HG03469 (cell line): ENCODE results near the gene BTBD6.

ENCODE experiments used
- ATAC-seq: cut with Tn5 transposase; IDR thresholded peaks from one replicate; pipeline ENCODE4 v1.9.1; 2021; ENCODE audit warnings: mild to moderate bottlenecking, moderate library complexity, moderate number of reproducible peaks; ENCODE audit not compliant: unreplicated experiment

The BTBD6 gene

GRCh38 chr14:105248368-105249181 lies at the start of gene BTBD6:
BTBD6 (plus strand) TSS chr14:105248533; CDS start chr14:105248712, 179 bp downstream.
- peak; percentile 73 for ATAC-seq

DNA sequence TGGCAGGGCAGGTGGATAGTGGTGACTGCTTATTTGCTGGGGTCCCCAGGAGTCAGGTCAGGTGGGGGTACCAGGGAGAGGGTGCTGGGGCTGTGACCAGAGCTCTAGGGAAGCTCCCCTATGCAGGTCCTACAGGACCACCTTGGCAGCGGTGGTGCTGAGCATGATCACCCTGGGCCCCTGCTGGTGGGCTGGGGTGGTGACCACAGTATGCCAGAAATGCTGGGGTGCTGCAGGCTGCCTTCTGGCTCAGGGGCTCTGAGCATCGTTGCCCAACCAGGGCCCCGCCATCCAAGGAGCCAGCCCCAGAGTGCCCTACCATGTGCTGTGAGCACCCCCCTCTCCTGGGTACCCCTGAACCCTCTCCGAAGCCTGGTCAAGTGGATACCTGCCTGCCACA lies 49.7 kb upstream of the BTBD6 start:
- ATAC-seq: no peak

GRCh38 chr14:105199093-105199492 lies 49.2 kb upstream of the BTBD6 start:
- no peak for ATAC-seq

GRCh38 chr14:105200074-105200473 lies 48.3 kb upstream of the BTBD6 start:
- ATAC-seq: no peak

- no peak for ATAC-seq
Observed at GRCh38 chr14:105200641-105201040, 47.7 kb upstream of the BTBD6 start.

GRCh38 chr14:105201156-105201924 lies 47.0 kb upstream of the BTBD6 start:
- ATAC-seq: no peak

DNA sequence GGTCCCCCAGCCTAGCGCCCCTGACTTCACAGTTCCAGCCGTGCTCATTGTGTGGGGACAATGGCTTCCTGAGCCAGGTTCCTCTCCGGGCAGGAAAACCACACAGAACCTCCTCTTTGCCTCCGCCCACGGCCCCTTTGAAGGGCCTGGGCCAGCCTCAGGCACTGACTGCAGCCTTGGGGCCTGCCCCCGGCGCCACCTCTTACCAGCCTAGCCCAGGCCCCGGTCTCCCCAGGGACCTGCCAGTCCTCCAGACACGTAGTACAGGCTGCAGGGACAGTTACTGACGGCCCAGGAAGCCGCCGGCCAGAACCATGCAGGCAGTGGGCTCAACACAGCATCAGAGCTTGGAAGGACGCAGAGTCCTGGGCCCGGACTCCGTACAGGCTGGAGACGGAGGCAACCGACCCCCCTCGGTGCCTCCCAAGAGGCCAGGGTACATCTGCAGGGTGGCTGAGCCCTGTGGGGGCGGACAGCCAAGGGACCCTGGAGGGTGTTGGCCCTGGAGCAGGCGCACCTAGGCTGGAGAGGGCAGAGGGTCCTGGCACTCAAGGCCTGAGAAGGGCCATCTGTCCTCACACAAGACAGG lies 46.3 kb upstream of the BTBD6 start:
- ATAC-seq: no peak

DNA sequence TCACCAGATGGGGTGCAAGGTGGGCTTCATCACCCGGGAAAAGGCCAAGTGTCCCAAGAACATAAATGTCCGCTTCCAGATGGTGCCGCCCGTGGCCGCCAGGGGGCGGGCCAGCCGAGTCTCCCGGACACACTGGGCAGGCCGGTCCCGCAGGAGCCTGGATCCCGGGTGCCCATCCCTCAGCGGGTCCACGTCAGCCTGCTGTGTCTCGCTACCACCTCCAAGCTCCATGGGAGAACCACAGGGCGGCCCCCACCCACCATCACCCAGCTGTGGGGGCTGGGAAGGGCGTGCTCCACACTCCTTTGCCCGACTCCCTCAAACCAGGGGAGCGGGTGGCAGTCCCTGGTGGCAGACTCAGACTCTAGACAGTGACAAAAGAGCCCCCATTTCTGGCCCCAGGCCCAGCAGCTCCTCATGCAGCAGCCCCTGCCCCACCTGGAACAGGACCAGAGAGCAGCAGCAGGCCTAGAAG lies 45.2 kb upstream of the BTBD6 start:
- no peak for ATAC-seq

- no peak for ATAC-seq
Observed at GRCh38 chr14:105203701-105204100, 44.6 kb upstream of the BTBD6 start.

DNA sequence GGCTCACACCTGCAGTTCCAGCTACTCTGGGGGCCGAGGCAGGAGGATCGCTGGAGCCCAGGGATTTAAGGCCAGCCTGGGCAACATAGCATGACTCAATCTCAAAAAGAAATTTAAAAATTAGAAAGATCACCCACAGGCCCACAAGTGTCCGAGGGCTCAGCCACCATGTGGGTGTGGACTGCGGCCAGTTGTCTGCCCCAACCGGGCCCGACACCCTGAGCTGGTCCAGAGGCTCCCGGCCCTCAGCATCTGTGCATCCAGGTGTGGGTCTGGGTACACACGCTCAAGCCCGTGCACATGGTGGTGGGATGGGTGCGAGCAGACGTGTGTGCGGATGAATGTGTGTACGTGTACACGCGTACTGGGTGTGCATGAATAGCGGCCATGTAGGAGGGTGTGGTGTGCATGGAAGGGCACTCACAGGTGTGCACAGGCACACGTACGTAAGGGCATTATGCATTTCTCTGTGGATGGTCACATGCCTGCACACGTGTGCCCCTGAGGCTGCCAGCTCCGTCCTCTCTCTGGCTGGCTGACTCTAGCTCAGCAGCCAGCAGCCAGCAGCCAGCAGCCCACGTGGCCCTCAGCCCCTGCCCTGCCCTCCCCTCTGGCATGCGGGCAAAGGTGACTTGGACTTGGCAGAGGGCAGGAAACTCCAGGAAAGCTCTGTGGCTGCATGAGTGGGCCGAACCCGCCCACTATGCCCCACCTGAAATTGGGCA lies 44.0 kb upstream of the BTBD6 start:
- ATAC-seq: no peak

- no peak for ATAC-seq
Observed at GRCh38 chr14:105204931-105205672, 43.2 kb upstream of the BTBD6 start.

DNA sequence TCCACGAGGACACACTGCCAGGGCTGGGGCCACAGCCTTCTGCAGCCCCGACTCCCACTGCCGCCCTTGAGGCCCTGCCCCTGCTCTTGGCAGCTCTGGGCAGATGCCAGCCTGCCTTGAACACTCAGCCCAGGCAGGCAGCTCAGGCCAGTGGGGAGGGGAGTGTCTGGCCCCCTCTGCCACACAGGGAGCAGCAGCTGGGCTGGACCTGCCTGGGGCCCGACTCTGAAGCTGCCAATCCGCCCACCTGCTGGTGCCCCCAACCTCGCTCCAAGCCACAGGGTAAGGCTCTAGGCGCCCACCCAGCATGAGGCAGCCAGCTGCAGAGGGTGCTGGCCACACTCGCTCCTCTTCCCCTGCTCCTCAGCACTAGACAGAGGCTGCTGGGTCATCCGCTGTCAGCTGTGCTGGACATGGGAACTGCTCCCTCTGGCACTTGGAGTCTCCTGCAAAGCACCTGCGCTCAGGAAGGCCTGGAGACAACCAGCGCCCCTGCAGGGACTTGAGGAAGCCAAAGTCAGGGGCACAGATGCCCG lies 42.6 kb upstream of the BTBD6 start:
- ATAC-seq: no peak

GRCh38 chr14:105206873-105207272 lies 41.5 kb upstream of the BTBD6 start:
- no peak for ATAC-seq

GRCh38 chr14:105207460-105207901 lies 40.9 kb upstream of the BTBD6 start:
- no peak for ATAC-seq

DNA sequence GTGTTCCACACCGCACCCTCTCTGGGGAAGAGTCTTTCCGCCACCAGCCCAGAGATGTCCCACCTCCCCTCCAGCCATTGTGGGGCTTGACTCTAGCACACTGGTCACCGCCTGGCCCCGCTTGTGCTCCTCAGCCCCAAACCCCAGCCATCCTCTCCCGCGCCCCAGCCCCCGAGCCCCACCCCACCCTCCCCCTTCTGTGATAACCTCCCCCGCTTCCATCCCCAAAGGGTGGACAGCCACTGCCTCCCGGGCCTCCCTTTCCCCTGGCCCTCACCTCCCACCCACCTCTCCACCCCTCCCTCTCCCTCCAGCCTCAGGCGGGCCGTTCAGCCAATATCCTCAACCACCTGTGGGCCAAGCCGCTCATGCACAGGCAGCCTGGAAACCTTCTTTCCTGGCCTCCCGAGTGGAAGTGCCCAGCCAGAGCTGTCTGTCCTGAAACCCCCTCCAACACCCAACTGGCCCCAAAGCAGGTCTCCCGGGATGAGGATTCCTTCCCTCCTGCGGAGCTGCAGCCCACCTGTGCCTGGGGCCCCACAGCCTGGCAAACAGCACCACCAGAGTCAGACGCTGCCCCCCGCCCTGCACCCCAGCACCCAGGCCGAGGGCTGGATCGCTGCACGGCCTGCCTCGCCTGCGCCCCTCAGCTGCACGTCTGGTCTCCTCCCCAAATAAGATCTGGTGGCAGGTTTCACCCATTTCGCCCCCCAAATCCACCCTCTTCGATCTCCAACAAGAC lies 40.2 kb upstream of the BTBD6 start:
- no peak for ATAC-seq

DNA sequence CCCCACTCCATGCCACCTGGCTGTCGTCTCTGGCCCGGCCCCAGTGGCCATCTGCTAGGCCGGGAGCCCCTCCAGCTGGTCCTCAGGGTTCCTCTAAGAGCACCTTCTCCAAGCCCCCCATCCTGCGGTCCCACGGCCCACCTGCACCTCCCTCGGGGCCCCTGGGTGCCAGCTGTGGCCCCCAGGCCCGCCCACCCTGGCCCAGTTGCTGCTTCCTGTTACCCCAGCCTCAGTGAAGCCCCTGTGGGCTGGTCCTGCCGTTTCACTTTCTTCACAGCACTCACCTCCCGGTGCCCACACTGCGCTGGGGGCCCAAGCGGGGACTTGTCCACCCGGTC lies 39.6 kb upstream of the BTBD6 start:
- no peak for ATAC-seq

DNA sequence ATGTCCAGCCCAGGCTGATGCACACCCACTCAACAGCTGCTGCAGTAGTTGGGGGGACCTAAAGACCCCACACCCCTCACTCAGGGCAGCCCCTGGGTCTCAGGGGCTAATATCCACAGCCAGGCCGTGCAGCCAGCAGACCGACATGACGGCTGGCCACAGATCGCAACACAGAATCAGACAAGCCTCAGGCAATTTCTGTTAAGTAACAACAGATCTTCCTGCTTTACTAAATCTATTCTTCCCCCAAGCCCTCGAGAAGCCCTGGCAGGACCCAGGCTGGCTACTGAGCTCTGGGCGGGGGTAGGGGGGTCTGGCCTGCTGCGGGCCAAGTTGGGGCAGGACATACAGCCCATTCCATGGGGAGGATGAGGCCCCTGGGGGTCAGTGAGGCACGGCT lies 39.2 kb upstream of the BTBD6 start:
- no peak for ATAC-seq

GRCh38 chr14:105209646-105210045 lies 38.7 kb upstream of the BTBD6 start:
- no peak for ATAC-seq

DNA sequence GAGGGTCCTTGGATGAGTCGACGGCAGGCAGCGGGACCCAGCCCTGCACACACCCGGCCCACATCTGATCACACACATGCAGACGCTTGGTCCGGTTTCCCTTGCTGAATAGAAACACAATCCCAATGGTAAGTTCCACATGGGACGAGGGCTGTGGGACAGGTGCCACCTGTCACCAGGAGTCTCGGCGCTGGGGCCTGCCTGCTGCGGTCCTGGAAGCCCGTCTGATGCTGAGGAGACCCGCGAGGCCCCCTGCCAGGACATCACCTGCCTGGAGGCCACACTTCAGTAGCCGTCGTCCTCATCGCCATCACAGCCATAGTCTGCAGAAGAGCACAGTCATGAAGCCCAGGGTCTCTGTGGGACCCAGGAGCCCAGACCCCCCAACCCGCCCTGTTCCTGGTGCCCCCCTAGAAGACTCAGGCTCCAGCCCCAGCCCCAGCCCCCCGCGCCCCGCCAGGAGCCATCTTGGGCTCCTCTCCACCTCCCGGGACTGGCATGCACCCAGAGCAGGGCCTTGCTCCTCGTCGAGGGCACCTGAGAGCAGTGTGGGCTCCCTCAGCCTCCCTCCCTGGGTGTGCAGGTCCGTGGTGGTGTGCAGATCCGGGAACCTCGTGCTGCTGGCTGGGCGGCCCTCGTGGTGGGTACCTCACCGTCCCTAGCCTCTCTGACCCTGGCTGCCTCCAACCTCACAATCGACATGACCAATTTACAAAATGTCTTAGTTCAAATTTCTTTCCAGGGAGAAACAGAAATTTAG lies 37.9 kb upstream of the BTBD6 start:
- no peak for ATAC-seq
